Measurements from ENCODE around the gene CAMKK2. TPM values are rescaled to one million over a fixed set of nuclear protein-coding genes. Genes with fewer than 3 reads are reported as not detected.
A peak's percentile ranks its signal among the peaks of the same experiment; 100 is the strongest.

Gene CAMKK2
- total and polyA plus RNA-seq, 8 donors = 9.3 to 26.7 (median 13.0) TPM

GRCh38 chr12:121330195-121330594 lies 33.7 kb upstream of the CAMKK2 start:
- Histone ChIP-seq H3K9me3 (no peaks in the 10 kb centered on the region), H3K4me1 (peaks cover 15 to 40% (median 29%) of the 10 kb centered on the region in 3 donors), H3K4me3 (no peak overlapping the region), H3K27ac (peak overlapping the region in 3 of 4 donors; percentile 4 to 62 (median 53)), H3K36me3 (peaks cover 0 to 44% (median 0%) of the 10 kb centered on the region in 3 donors), H3K27me3 (no peaks in the 10 kb centered on the region)
- DNase-seq = no peak
- peak in 2 of 4 donors; percentile 16 to 26 for ATAC-seq
- intact Hi-C loops (cut with DNase I) = loop anchor here in 2 of 3 donors (5.0 to 10.0 kb wide), 2 partner anchors 112 to 115 kb away; no protein-coding TSS in a partner anchor
- TF ChIP-seq, protein P1, sequence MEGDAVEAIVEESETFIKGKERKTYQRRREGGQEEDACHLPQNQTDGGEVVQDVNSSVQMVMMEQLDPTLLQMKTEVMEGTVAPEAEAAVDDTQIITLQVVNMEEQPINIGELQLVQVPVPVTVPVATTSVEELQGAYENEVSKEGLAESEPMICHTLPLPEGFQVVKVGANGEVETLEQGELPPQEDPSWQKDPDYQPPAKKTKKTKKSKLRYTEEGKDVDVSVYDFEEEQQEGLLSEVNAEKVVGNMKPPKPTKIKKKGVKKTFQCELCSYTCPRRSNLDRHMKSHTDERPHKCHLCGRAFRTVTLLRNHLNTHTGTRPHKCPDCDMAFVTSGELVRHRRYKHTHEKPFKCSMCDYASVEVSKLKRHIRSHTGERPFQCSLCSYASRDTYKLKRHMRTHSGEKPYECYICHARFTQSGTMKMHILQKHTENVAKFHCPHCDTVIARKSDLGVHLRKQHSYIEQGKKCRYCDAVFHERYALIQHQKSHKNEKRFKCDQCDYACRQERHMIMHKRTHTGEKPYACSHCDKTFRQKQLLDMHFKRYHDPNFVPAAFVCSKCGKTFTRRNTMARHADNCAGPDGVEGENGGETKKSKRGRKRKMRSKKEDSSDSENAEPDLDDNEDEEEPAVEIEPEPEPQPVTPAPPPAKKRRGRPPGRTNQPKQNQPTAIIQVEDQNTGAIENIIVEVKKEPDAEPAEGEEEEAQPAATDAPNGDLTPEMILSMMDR (IDR thresholded peaks at IDR 0.05) = no peak
- WGBS, 2 donors = 34 to 36% methylated on average over 4 of the region's 4 CpGs
- no peak for FAIRE-seq

DNA sequence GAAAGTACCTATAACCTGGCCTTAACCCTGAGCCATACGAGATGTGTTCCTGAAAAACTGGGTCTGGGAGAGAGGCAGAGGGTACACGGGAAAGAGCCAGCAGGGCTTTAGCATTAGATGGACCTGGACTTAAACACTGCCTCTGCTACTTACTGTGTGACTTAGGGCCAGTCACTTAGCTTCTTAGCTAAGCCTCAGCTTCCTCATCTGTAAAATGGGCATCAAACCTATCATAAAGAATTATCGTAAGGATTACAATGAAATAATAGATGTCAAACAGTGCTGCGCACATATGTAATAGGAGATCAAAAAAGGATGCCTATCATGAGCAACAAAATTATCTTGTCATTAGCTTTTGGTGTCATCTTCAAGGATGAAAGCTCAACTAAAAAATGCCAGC lies 32.1 kb upstream of the CAMKK2 start:
- 81 to 89% methylated on average over 4 of the region's 4 CpGs for WGBS, 2 donors
- peaks cover 15 to 40% (median 29%) of the 10 kb centered on the region in 3 donors for H3K4me1 ChIP-seq
- H3K4me3 ChIP-seq = no peak overlapping the region
- TF ChIP-seq, protein P1 (IDR thresholded peaks at IDR 0.05) = no peak
- FAIRE-seq = no peak
- peaks cover 0 to 35% (median 0%) of the 10 kb centered on the region in 3 donors for H3K36me3 ChIP-seq
- DNase-seq = no peak
- H3K9me3 ChIP-seq = no peaks in the 10 kb centered on the region
- H3K27me3 ChIP-seq = no peaks in the 10 kb centered on the region
- H3K27ac ChIP-seq = no peak overlapping the region
- intact Hi-C loops (cut with DNase I) = no loop called here
- no peak for ATAC-seq

- intact Hi-C loops (cut with DNase I) = no loop called here
- ATAC-seq (peak; percentile 43 to 55 (median 50)), DNase-seq (peak in 3 of 6 donors; percentile 33 to 41 (median 36)), FAIRE-seq (no peak)
- no peak overlapping the region for H3K27ac ChIP-seq
- no peaks in the 10 kb centered on the region for H3K9me3 ChIP-seq
- TF ChIP-seq, protein P1 (IDR thresholded peaks at IDR 0.05) = no peak
- 61 to 62% methylated on average over 21 of the region's 21 CpGs for WGBS, 2 donors
- peaks cover 0 to 27% (median under 1%) of the 10 kb centered on the region in 3 donors for H3K36me3 ChIP-seq
- H3K4me1 ChIP-seq = peaks cover 15 to 40% (median 25%) of the 10 kb centered on the region in 3 donors
- H3K27me3 ChIP-seq = no peaks in the 10 kb centered on the region
- H3K4me3 ChIP-seq = no peak overlapping the region
These were observed 30.6 kb upstream of the CAMKK2 start for GRCh38 chr12:121326996-121327674.

GRCh38 chr12:121325922-121326396 lies 29.4 kb upstream of the CAMKK2 start:
- DNase-seq (peak; percentile 50 to 68 (median 55)), FAIRE-seq (no peak), ATAC-seq (peak; percentile 72 to 84 (median 78))
- H3K4me3 ChIP-seq = no peak overlapping the region
- intact Hi-C loops (cut with DNase I) = no loop called here
- no peaks in the 10 kb centered on the region for H3K27me3 ChIP-seq
- peaks cover 0 to 34% (median 6%) of the 10 kb centered on the region in 3 donors for H3K36me3 ChIP-seq
- H3K27ac ChIP-seq = no peak overlapping the region
- WGBS, 2 donors = 26% methylated on average over 5 of the region's 5 CpGs
- TF ChIP-seq, protein P1 (IDR thresholded peaks at IDR 0.05) = no peak
- peaks cover 15 to 32% (median 15%) of the 10 kb centered on the region in 3 donors for H3K4me1 ChIP-seq
- no peaks in the 10 kb centered on the region for H3K9me3 ChIP-seq

DNA sequence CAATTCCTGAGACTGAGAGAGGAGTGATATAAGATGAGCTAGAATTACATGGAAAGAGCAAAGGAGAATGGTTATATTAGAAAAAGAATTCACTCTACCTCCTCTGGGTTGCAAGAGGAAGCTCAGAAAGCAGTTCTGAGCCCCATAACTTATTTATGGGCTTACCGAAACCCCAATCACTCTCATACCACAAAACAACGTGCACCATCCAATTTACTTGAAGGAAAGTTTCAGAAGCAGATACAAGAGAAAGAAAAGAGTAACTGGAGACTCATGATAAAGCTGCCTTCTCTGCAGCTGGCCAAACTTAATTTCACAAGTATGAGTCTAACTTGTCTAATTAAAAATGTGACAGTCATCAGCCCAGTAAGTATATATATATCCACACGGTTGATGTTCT lies 27.4 kb upstream of the CAMKK2 start:
- Histone ChIP-seq H3K27me3 (no peaks in the 10 kb centered on the region), H3K27ac (no peak overlapping the region), H3K4me3 (no peak overlapping the region), H3K9me3 (no peaks in the 10 kb centered on the region), H3K36me3 (peaks cover 0 to 32% (median 6%) of the 10 kb centered on the region in 3 donors), H3K4me1 (peaks cover 5 to 21% (median 7%) of the 10 kb centered on the region in 3 donors)
- ATAC-seq = no peak
- intact Hi-C loops (cut with DNase I) = no loop called here
- no peak for DNase-seq
- TF ChIP-seq, protein P1 (IDR thresholded peaks at IDR 0.05) = no peak
- 95 to 96% methylated on average over 3 of the region's 3 CpGs for WGBS, 2 donors
- FAIRE-seq = no peak
